ENCODE results near the gene PCDHGA5.
"Not testable (repeated sequence)": the region's sequence is repeated elsewhere in the genome, so short reads cannot be mapped to it uniquely, and the experiment has no call there.

PCDHGA5 gene

DNA sequence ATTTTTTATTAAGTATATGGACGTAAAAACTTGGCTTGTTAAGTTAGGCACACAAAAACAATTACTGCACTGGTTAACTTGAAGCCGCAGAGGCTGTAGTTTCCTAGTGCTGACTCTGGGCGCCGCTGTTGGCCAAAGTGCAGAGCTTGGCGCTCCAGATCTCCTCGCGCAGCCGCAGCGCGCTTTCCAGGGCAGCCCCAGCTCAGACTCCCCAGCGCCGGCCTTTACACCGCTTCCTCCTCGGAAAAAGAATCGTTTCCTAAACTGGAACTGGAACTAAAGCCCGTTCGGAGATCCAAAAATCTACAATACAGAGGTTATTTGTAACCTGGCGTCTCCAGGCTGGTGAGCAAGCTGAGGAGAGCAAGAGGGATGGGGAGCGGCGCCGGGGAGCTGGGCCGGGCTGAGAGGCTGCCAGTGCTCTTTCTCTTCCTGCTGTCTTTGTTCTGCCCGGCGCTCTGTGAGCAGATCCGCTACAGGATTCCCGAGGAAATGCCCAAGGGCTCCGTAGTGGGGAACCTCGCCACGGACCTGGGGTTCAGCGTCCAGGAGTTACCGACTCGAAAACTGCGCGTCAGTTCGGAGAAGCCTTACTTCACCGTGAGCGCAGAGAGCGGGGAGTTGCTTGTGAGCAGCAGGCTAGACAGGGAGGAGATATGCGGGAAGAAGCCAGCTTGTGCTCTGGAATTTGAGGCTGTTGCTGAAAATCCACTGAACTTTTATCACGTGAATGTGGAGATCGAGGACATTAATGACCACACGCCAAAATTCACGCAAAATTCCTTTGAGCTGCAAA, 34.0 kb downstream of the PCDHGA5 start, which contains the start of gene PCDHGB5:
Gene PCDHGB5, plus strand, starts transcription at position 192 of the 796 bp plus-strand sequence. Its CDS starts 181 bp downstream, at position 373.
- TF ChIP-seq, protein P1, sequence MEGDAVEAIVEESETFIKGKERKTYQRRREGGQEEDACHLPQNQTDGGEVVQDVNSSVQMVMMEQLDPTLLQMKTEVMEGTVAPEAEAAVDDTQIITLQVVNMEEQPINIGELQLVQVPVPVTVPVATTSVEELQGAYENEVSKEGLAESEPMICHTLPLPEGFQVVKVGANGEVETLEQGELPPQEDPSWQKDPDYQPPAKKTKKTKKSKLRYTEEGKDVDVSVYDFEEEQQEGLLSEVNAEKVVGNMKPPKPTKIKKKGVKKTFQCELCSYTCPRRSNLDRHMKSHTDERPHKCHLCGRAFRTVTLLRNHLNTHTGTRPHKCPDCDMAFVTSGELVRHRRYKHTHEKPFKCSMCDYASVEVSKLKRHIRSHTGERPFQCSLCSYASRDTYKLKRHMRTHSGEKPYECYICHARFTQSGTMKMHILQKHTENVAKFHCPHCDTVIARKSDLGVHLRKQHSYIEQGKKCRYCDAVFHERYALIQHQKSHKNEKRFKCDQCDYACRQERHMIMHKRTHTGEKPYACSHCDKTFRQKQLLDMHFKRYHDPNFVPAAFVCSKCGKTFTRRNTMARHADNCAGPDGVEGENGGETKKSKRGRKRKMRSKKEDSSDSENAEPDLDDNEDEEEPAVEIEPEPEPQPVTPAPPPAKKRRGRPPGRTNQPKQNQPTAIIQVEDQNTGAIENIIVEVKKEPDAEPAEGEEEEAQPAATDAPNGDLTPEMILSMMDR (IDR thresholded peaks at IDR 0.05; ENCODE audit: low read depth, low read length, poor library complexity, severe bottlenecking): peak; percentile 43
- H3K9me2 ChIP-seq (replicated peaks; ENCODE audit: control insufficient read depth, low read length); H3K27ac ChIP-seq (ENCODE audit: low read depth, low read length); H3F3A ChIP-seq (ENCODE audit: control insufficient read depth, insufficient read depth); H3K4me1 ChIP-seq (ENCODE audit: control insufficient read depth, low read length); H3K4me2 ChIP-seq (ENCODE audit: low read length); H4K20me1 ChIP-seq (ENCODE audit: control insufficient read depth, insufficient read depth, low read depth, low read length); H3K27me3 ChIP-seq (ENCODE audit: control insufficient read depth, low read length): not testable (repeated sequence)
- peaks cover 48% of the 10 kb centered on the region for H3K9me3 ChIP-seq (ENCODE audit: control insufficient read depth, insufficient read depth, low read length)
- H3K4me3 ChIP-seq (ENCODE audit: low read length): peak within 1 kb of the TSS; percentile 58
- H3K36me3 ChIP-seq (ENCODE audit: control insufficient read depth, low read length): peaks cover 41% of the 10 kb centered on the region
- H3K79me2 ChIP-seq (ENCODE audit: control insufficient read depth, low read length): peaks cover 16% of the 10 kb centered on the region

DNA sequence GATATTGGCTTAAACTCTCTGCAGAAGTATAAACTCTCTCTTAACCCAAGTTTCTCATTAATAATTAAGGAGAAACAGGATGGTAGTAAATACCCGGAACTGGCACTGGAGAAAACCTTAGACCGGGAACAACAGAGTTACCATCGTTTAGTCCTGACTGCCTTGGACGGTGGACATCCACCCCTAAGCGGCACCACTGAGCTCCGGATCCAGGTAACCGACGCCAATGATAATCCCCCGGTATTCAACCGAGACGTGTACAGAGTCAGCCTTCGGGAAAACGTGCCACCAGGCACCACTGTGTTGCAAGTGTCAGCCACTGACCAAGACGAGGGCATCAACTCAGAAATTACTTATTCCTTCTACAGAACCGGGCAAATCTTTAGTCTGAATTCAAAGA, 34.6 kb downstream of the PCDHGA5 start:
- H3K4me2 ChIP-seq (ENCODE audit: low read length): no peak overlapping the region
- H3K4me1 ChIP-seq (ENCODE audit: control insufficient read depth, low read length): no peaks in the 10 kb centered on the region

DNA sequence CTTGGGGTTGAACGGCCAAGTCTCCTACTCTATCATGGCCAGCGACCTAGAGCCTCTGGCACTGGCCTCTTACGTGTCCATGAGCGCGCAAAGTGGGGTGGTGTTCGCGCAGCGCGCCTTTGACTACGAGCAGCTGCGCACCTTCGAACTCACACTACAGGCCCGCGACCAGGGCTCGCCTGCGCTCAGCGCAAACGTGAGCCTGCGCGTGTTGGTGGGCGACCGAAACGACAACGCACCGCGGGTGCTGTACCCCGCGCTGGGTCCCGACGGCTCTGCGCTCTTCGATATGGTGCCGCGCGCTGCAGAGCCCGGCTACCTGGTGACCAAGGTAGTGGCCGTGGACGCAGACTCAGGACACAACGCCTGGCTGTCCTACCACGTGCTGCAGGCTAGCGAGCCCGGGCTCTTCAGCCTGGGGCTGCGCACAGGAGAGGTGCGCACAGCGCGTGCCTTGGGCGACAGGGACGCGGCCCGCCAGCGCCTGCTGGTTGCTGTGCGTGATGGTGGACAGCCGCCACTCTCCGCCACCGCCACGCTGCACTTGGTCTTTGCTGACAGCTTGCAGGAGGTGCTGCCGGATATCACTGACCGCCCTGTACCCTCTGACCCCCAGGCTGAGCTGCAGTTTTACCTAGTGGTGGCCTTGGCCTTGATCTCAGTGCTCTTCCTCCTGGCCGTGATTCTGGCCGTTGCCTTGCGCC, 35.7 kb downstream of the PCDHGA5 start:
- H3K9me2 ChIP-seq (replicated peaks; ENCODE audit: control insufficient read depth, low read length): no peaks in the 10 kb centered on the region
- TF ChIP-seq, protein P1 (IDR thresholded peaks at IDR 0.05; ENCODE audit: low read depth, low read length, poor library complexity, severe bottlenecking): no peak
- no peak for TF ChIP-seq EZH2phosphoT487 (IDR thresholded peaks at IDR 0.05; ENCODE audit: borderline replicate concordance, low read length)
- H3K36me3 ChIP-seq (ENCODE audit: control insufficient read depth, low read length): peaks cover 33% of the 10 kb centered on the region
- no peaks in the 10 kb centered on the region; the same call in 1 of the 2 replicates for H3F3A ChIP-seq (ENCODE audit: control insufficient read depth, insufficient read depth)
- no peaks in the 10 kb centered on the region for H3K27me3 ChIP-seq (ENCODE audit: control insufficient read depth, low read length)
- no peak overlapping the region for H3K27ac ChIP-seq (ENCODE audit: low read depth, low read length)
- H4K20me1 ChIP-seq (ENCODE audit: control insufficient read depth, insufficient read depth, low read depth, low read length): no peaks in the 10 kb centered on the region
- H3K4me2 ChIP-seq (ENCODE audit: low read length): no peak overlapping the region
- H3K9me3 ChIP-seq (ENCODE audit: control insufficient read depth, insufficient read depth, low read length): peaks cover 37% of the 10 kb centered on the region
- 0 out of 2 replicates have a peak overlapping the region, but pooled peaks have one; percentile 17 for H3K4me3 ChIP-seq (ENCODE audit: low read length)
- peaks cover 16% of the 10 kb centered on the region for H3K79me2 ChIP-seq (ENCODE audit: control insufficient read depth, low read length)
- no peaks in the 10 kb centered on the region for H3K4me1 ChIP-seq (ENCODE audit: control insufficient read depth, low read length)

More for the DNA sequence above, 34.6 kb downstream of the PCDHGA5 start:
- TF ChIP-seq, protein P1 (IDR thresholded peaks at IDR 0.05; ENCODE audit: low read depth, low read length, poor library complexity, severe bottlenecking): no peak
- TF ChIP-seq EZH2phosphoT487 (IDR thresholded peaks at IDR 0.05; ENCODE audit: borderline replicate concordance, low read length): no peak
- H3K9me3 ChIP-seq (ENCODE audit: control insufficient read depth, insufficient read depth, low read length): peaks cover 44% of the 10 kb centered on the region
- H3K4me3 ChIP-seq (ENCODE audit: low read length): peak overlapping the region; percentile 24; the same call in 1 of the 2 replicates
- H3K27ac ChIP-seq (ENCODE audit: low read depth, low read length): no peak overlapping the region
- peaks cover 16% of the 10 kb centered on the region for H3K79me2 ChIP-seq (ENCODE audit: control insufficient read depth, low read length)
- H4K20me1 ChIP-seq (ENCODE audit: control insufficient read depth, insufficient read depth, low read depth, low read length): no peaks in the 10 kb centered on the region
- no peaks in the 10 kb centered on the region for H3K9me2 ChIP-seq (replicated peaks; ENCODE audit: control insufficient read depth, low read length)
- H3K27me3 ChIP-seq (ENCODE audit: control insufficient read depth, low read length): no peaks in the 10 kb centered on the region
- H3F3A ChIP-seq (ENCODE audit: control insufficient read depth, insufficient read depth): no peaks in the 10 kb centered on the region; the same call in 1 of the 2 replicates
- peaks cover 36% of the 10 kb centered on the region for H3K36me3 ChIP-seq (ENCODE audit: control insufficient read depth, low read length)

Data from DOHH2 (cell line).